NCI-H1048 (cell line): ENCODE results near the gene NCOR1.
"Not testable (repeated sequence)": the region's sequence is repeated elsewhere in the genome, so short reads cannot be mapped to it uniquely, and the experiment has no call there.

Experiments used
- DNase-seq: peaks from one replicate; lab custom pipeline; 2025; lab: John Stamatoyannopoulos, UW

Gene NCOR1

DNA sequence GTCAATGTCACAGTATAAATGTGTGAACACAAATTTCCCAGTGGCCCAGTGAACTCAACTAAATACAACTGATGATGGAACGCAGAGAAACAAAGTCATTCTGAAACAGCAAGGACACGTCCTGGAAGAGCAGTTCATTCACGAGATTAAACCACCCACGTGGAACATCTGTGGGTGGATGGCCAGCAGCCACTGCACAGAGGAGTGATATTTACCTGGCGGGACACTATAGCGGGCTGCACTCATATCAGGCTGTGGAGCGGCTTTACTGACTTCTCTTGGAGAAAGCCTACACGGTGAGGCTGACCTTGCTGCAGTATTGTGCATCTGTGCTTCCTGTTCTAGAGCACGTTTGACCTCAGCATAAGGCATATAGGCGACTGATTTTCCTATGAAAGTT is 128.4 kb downstream of the NCOR1 start:
- DNase-seq, result no peak

GRCh38 chr17:16085066-16085699 is 130.2 kb downstream of the NCOR1 start:
- DNase-seq, result no peak

GRCh38 chr17:16083223-16083622 is 132.1 kb downstream of the NCOR1 start:
- DNase-seq, result no peak

DNA sequence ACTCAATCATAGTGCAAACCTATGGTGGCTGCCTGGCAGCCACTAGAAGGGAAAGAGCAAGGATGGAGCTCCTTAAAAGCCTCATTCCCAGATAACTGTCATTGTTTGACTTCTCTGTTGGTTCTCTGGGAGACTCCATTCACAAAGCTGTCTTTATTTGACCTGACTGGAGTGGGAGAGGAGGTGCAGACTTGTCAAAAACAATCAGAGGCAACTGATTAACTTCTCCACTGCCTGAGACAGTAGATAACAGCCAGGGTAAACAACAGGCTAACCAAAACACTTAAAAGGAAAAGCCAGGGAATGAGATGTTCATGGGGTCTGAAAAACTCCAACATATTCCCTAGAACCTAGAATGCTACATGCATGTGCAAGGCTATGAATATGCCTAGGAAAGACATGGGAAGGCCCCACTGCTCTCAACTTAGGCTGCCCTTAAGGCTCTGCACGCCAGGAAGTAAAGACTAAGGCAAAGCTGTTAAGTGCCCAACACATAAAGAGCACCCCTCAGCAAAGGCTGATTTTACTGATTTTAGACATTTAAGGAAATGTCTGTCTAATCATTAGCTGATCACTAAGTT is 133.7 kb downstream of the NCOR1 start:
- no peak for DNase-seq

GRCh38 chr17:16080366-16080765 is 135.0 kb downstream of the NCOR1 start:
- DNase-seq, result no peak

DNA sequence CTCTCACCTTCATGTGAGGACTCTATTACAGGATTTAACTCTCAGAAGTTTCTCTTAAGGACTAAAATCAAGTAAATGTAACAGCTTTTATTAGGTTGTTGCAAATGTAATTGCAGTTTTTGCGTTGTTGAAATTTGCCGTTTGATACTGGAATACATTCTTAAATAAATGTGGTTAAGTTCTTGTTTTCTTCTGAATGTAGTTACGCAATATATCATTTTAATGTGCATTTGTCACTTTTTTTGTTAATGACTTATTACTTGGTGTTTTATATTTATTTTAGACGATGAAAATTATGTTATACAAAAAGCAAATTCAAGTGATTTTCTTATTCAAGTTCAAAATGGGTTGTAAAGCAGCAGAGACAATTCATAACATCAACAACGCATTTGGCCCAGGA is 139.4 kb downstream of the NCOR1 start:
- no peak for DNase-seq

- no peak for DNase-seq
Observed at GRCh38 chr17:16074423-16074822, 140.9 kb downstream of the NCOR1 start.

DNA sequence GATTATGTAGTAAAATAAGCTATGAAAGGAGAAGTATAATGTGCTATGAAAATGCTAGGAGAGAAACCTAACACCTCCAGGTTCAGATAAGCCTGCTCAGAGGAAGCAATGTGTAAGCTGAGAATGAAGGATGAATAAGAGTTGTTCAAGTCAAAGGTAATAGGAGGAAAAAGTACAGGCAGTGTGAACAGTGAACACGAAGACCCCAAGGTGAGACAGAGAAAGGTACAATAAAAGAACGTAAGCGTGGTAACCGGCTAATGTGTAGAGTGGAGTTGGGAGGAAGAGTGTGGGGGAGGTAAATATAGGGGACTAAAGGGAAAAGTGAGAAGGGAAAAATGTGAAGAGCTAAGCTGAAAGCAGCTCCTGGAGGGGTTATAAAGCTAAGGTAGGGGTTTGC is 141.5 kb downstream of the NCOR1 start:
- no peak for DNase-seq

- no peak for DNase-seq
Observed at GRCh38 chr17:16072031-16072430, 143.3 kb downstream of the NCOR1 start.

DNA sequence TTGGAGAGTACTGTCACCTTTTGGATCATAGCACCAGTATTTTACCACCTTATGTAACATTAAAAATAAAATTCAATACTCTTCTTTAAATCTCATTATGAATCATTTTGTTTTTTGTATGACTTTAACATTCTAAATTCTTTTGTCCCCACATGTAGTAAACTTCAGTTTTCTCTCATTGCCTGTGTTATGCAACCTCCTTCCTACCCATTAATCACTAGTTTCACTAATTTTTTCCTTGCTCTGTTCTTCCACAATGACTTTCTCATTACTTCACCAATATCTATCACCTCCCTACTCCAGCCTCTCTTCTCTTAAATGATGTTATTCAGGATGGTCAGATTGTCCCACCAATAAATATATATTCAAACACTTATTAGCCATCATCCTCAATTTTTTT is 147.0 kb downstream of the NCOR1 start:
- no peak for DNase-seq

DNA sequence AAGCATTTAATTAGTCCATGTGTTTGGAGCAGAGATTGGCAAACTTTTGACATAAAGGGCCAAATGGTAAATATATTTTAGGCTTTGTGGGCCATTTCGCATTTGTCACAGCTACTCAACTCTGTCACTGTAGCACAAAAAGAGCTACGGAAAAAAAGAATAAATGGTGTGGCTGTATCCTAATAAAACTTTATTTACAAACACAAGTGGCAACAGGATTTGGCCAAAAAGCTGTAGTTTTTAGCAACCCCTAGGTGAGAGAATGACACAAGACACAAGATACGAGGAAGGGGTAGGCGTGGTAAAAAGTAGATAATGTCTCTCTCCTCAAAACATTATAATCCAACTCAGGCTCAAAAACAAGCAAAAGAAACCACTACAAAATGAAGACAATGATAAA is 149.2 kb downstream of the NCOR1 start:
- no peak for DNase-seq

GRCh38 chr17:16061631-16062030 is 153.7 kb downstream of the NCOR1 start:
- DNase-seq, result no peak

DNA sequence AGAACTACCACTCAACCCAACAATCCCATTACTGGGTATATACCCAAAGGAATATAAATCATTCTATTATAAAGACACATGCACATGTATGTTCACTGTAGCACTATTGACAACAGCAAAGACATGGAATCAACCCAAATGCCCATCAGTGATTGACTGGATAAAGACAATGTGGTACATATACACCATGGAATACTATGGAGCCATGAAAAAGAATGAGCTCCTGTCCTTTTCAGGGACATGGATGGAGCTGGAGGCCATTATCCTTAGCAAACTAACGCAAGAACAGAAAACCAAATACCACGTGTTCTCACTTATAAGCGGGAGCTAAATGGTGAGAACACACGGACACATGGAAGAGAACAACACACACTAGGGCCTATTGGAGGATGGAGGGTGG is 160.2 kb downstream of the NCOR1 start:
- not testable (repeated sequence) for DNase-seq

DNA sequence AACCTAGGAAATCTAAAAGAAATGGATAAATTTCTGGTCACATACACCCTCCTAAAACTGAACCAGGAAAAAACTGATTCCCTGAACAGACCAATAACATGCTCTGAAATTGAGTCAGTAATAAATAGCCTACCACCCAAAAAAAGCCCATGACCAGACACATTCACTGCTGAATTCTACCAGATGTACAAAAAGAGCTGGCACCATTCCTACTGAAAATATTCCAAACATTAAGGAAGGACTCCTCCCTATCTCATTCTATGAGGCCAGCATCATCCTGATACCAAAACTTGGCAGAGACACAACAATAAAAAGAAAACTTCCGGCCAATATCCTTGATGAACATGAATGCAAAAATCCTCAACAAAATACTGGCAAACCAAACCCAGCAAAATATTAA is 162.8 kb downstream of the NCOR1 start:
- no peak for DNase-seq

GRCh38 chr17:16050844-16051243 is 164.5 kb downstream of the NCOR1 start:
- no peak for DNase-seq

DNA sequence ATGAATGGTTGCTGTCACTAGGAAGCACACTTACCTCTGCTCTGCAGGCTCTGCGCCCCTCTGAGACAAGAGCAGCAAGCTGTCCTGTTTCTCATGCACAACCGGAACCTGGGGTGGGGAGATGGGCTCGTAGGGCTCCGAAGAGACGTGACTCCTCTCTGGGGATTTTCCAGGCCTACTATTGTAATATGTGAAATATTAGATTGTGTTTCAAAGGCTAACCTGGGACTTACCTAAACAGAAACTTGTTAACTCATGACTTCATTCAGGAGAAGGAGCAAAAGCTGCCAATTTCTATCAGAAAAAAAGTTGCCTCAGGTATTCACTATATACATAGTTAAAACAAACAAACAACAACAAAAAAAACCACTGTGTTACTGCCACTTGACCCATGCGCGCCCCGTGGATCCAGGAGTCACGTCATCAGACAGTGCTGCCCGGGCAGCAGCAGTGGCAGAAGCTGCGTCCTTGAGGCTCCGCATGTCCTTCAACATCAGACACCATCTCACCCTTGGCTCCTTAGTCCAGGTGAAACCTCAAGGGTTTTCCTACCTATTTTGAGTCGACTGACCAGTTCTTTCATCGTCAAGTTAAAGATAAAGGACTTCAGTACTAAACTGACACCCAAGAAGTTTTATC is 166.4 kb downstream of the NCOR1 start:
- DNase-seq, result no peak

DNA sequence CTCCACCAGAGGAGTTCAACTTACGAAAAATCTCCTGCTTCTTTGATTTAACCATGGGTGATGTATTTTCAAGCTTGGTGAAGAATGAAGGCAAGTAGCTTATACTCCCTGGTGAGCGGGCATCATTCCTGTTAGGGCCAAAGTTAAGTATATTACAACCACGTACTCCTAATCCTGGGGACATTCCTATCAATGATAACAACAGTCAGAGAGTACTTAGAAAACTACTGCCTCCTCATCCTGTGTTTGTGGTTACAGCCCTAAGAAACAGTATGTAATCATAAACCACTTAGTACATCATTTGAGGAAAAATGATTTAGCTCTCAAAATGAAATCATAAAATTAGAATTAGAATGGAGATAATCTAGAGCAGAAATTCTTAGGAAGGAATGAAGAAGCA is 168.4 kb downstream of the NCOR1 start:
- no peak for DNase-seq

GRCh38 chr17:16044487-16044886 is 170.8 kb downstream of the NCOR1 start:
- DNase-seq, result no peak

- DNase-seq, result no peak
Observed at GRCh38 chr17:16040710-16041251, 174.6 kb downstream of the NCOR1 start.

DNA sequence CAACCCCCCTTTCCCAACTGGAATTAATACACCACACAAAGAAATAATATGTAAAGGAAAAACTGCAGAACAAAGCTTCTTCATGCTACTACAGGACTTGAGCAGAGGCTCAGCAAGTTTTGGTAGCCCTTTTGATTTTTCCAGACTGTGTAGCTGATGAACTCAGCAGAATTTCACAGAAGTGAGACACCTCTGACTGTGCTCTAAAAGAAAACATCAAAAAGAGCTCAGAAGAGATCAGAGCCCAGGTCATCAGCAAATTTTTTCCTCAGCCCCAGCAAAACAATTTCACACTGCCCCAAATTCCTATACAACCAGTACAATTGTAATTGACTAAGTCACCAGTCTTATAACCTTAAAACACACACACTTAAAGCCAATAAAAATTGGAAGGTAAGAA is 177.7 kb downstream of the NCOR1 start:
- no peak for DNase-seq

DNA sequence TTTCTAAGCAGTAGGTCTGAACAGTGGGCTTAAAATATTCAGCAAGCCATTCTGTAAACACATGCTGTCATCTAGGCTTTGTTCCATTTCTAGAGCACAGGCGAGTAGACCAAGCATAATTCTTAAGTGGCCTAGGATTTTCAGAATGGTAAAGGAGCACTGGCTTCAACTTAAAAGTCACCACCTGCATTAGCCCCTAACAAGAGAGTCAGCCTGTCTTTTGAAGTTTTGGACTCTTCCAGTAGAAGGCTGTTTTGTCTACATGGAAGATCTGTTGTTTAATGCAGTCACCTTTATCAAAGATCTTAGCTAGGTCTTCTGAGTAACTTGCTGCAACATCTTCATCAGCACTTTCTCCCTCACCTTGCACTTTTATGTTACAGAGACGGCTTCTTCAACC is 179.1 kb downstream of the NCOR1 start:
- no peak for DNase-seq

DNA sequence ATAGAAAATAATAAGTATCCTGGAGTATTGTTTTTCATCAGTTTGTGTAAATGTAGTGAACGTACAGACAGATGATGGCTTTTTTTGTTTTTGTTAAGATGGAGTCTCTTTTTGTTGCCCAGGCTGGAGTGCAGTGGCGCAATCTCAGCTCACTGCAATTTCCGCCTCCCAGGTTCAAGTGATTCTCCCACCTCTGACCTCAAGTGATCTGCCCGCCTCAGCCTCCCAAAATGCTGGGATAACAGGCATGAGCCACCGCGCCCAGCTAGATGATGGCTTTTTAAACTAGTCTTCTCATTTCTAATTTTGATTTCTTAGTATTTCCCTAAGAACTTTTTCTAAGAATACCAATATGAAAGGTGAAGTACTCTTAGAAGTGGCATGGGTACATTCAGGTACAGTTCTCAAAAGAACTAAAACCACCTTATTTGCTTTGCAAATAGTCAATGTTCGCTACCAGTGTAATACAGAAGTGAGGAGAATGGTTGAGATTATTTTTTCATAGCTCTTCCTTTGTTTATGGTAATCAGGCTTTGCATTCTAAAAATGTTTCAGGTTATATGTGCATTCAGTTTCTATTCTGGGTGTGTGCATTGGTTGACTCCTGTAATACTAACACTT is 181.5 kb downstream of the NCOR1 start:
- DNase-seq, result peak; percentile 47
